K562 (cell line): Measurements from ENCODE around the gene SPATA24. TPM values are rescaled to one million over a fixed set of nuclear protein-coding genes. Genes with fewer than 3 reads are reported as not detected.

ENCODE experiments used
- ATAC-seq: fragments of 200-7000 bp; cut with Tn5 transposase; 3 replicates; pipeline ENCODE4 v1.9.1; 2020; ENCODE audit warnings: moderate library complexity
- BruUV-seq: library from RNA; stranded (reverse); fragments of 400-500 nt; replicated peaks from 2 replicates; lab custom pipeline; 2021; lab: Mats Ljungman, UMichigan
- CTCF ChIA-PET: fragments of 300-600 bp; formaldehyde crosslinking; extraction: SDS; loops from one replicate; lab custom pipeline; 2021; ENCODE audit warnings: low intra/inter-chr PET ratio; lab: Yijun Ruan, JAX
- POLR2A ChIA-PET: fragments of 300-600, 350-650 bp; sonication (Branson Sonifier 250); formaldehyde crosslinking; extraction: SDS; loops from one replicate; lab custom pipeline; 2021; ENCODE audit warnings: antibody characterized with exemption, inconsistent platforms; lab: Yijun Ruan, JAX
- DNase-seq, 4 experiments: peaks; one replicate each; pipeline versions ENCODE4 v3.0.0 to v3.0.0-alpha.2; 2011 to 2018; ENCODE audit warnings: low spot score in 3 of 4, mixed read lengths in 3 of 4; ENCODE audit errors: extremely low read depth in 1 of 4
- FAIRE-seq: peaks from 2 replicates; lab custom pipeline; 2011; peaks lifted over from hg19 to GRCh38; lab: Jason Lieb, UNC
- H2AFZ ChIP-seq: 2 replicates; pipeline ENCODE4 v1.6.0; 2011; ENCODE audit warnings: low read depth, low read length, control low read depth, inconsistent platforms
- H3K27ac ChIP-seq: fragments of 200-600 bp; 3 replicates; pipeline ENCODE4 v1.8.0; 2011; ENCODE audit warnings: low read depth, mild to moderate bottlenecking, control low read depth, inconsistent platforms, low read length, moderate library complexity, mixed read lengths; ENCODE audit errors: extremely low read depth
- H3K27me3 ChIP-seq, 2 experiments: fragments of 300-600 bp in 1 of 2; 2 replicates in 1 of 2; 3 replicates in 1 of 2; pipeline versions ENCODE4 v1.6.0 to v1.8.0; 2011; ENCODE audit warnings: inconsistent platforms in 2 of 2, low read length in 2 of 2, mild to moderate bottlenecking in 1 of 2, mixed read lengths in 1 of 2, moderate library complexity in 1 of 2; ENCODE audit not compliant: control insufficient read depth in 2 of 2, insufficient read depth in 2 of 2
- H3K36me3 ChIP-seq: fragments of 300-600 bp; 3 replicates; pipeline ENCODE4 v1.8.0; 2011; ENCODE audit warnings: mild to moderate bottlenecking, low read length, inconsistent platforms; ENCODE audit not compliant: control insufficient read depth, insufficient read depth
- H3K4me1 ChIP-seq, 2 experiments: fragments of 200-600 bp in 1 of 2; replicated peaks in 1 of 2; 2 replicates in 1 of 2; 3 replicates in 1 of 2; pipeline versions ENCODE4 v1.5.1 to v1.8.0; 2011; ENCODE audit warnings: inconsistent platforms in 2 of 2, low read length in 2 of 2, mild to moderate bottlenecking in 1 of 2, mixed read lengths in 1 of 2, moderate library complexity in 1 of 2; ENCODE audit not compliant: control insufficient read depth in 2 of 2, insufficient read depth in 2 of 2
- H3K4me2 ChIP-seq: 2 replicates; pipeline ENCODE4 v1.6.1; 2011; ENCODE audit warnings: low read length, control low read depth, inconsistent platforms, mixed read lengths; ENCODE audit not compliant: insufficient read depth
- H3K4me3 ChIP-seq: fragments of 200-600 bp; sonication (generic), shearing (Covaris generic); 2 replicates; pipeline ENCODE4 v1.5.1; 2016; ENCODE audit warnings: control low read depth, inconsistent platforms
- H3K79me2 ChIP-seq: fragments of 200-600 bp; 3 replicates; pipeline ENCODE4 v1.8.0; 2011; ENCODE audit warnings: low read length, inconsistent platforms; ENCODE audit not compliant: control insufficient read depth, insufficient read depth
- H3K9ac ChIP-seq, 2 experiments: 2 replicates each; pipeline versions ENCODE4 v1.6.0 to v1.6.1; 2011; ENCODE audit warnings: low read depth in 2 of 2, low read length in 2 of 2, control low read depth in 1 of 2, inconsistent platforms in 1 of 2, mild to moderate bottlenecking in 1 of 2, mixed read lengths in 1 of 2; ENCODE audit not compliant: insufficient read depth in 1 of 2
- H3K9me1 ChIP-seq: one replicate; pipeline ENCODE4 v1.6.0; 2011; ENCODE audit warnings: inconsistent platforms, mild to moderate bottlenecking, low read length, moderate library complexity; ENCODE audit not compliant: control insufficient read depth, insufficient read depth
- H3K9me3 ChIP-seq: replicated peaks from 2 replicates; pipeline ENCODE4 v1.5.1; 2011; ENCODE audit warnings: low read depth, low read length, inconsistent platforms; ENCODE audit not compliant: control insufficient read depth, insufficient read depth
- H4K20me1 ChIP-seq: replicated peaks from 2 replicates; pipeline ENCODE4 v1.6.1; 2011; ENCODE audit warnings: low read length, inconsistent platforms, mixed read lengths; ENCODE audit not compliant: control insufficient read depth, insufficient read depth
- CHD4 ChIP-seq: fragments of 200-600 bp; sonication (generic); IDR thresholded peaks from 3 replicates; pipeline ENCODE4 v1.6.1; 2012; ENCODE audit warnings: low read depth, mild to moderate bottlenecking, mixed read lengths, low read length, inconsistent platforms; ENCODE audit not compliant: insufficient read depth, insufficient replicate concordance, poor library complexity, severe bottlenecking
- CSDE1 ChIP-seq, 2 experiments: fragments of 450-650 bp; IDR thresholded peaks; 2 replicates each; pipeline ENCODE4 v1.6.1; 2016; ENCODE audit warnings: mild to moderate bottlenecking in 1 of 2
- EP400 ChIP-seq: fragments of 450-650 bp; IDR thresholded peaks from 2 replicates; pipeline ENCODE4 v1.6.1; 2017; ENCODE audit warnings: antibody characterized with exemption, mild to moderate bottlenecking, moderate library complexity
- HDAC8 ChIP-seq: fragments of 450-650 bp; IDR thresholded peaks from 2 replicates; pipeline ENCODE4 v1.6.1; 2016; ENCODE audit warnings: mild to moderate bottlenecking, missing genetic modification characterization, moderate library complexity, missing compliant biosample characterization
- KLF10 ChIP-seq: fragments of 250-450 bp; sonication (Bioruptor Pico); IDR thresholded peaks from 2 replicates; pipeline ENCODE4 v1.6.1; 2021; ENCODE audit warnings: matching md5 sums
- MCM2 ChIP-seq: fragments of 450-650 bp; IDR thresholded peaks from 2 replicates; pipeline ENCODE4 v1.6.1; 2017; ENCODE audit warnings: low read depth, mild to moderate bottlenecking
- MTA1 ChIP-seq: fragments of 450-650 bp; IDR thresholded peaks from 2 replicates; pipeline ENCODE4 v1.6.1; 2017; ENCODE audit warnings: borderline replicate concordance
- RNF219 ChIP-seq: fragments of 250-450 bp; sonication (Bioruptor Pico); IDR thresholded peaks from 2 replicates; pipeline ENCODE4 v1.5.0; 2022; ENCODE audit warnings: mild to moderate bottlenecking
- SMC3 ChIP-seq: conservative IDR thresholded peaks from 2 replicates; pipeline ENCODE4 v1.6.1; 2011; ENCODE audit warnings: low read depth, low read length, improper control_type of control experiment; ENCODE audit not compliant: insufficient read depth
- TBL1XR1 ChIP-seq, 2 experiments: IDR thresholded peaks; 2 replicates each; pipeline ENCODE4 v1.6.1; 2012; ENCODE audit warnings: improper control_type of control experiment in 2 of 2, low read length in 2 of 2, mild to moderate bottlenecking in 1 of 2
- TCF3 ChIP-seq: sonication (generic); formaldehyde crosslinking; IDR thresholded peaks from 2 replicates; pipeline ENCODE4 v1.4.0; 2020; ENCODE audit warnings: mild to moderate bottlenecking, missing genetic modification reagents
- USF1 ChIP-seq: sonication (generic); formaldehyde crosslinking; IDR thresholded peaks from 2 replicates; pipeline ENCODE4 v1.9.0; 2022; ENCODE audit warnings: mild to moderate bottlenecking, missing genetic modification reagents
- ZMIZ1 ChIP-seq, 2 experiments: fragments of 150-350 bp in 1 of 2; IDR thresholded peaks; 2 replicates each; pipeline ENCODE4 v1.6.1; 2012 to 2016; ENCODE audit warnings: low read depth in 2 of 2, low read length in 2 of 2, mild to moderate bottlenecking in 1 of 2, moderate library complexity in 1 of 2
- ZNF12 ChIP-seq: sonication (generic); formaldehyde crosslinking; IDR thresholded peaks from 2 replicates; pipeline ENCODE4 v1.4.0; 2020; ENCODE audit warnings: mild to moderate bottlenecking, missing genetic modification reagents
- ZNF24 ChIP-seq: fragments of 450-650 bp; IDR thresholded peaks from 2 replicates; pipeline ENCODE4 v1.6.1; 2016
- ZNF347 ChIP-seq: fragments of 450-650 bp; formaldehyde crosslinking; IDR thresholded peaks from 2 replicates; pipeline ENCODE4 v1.4.0; 2020; ENCODE audit warnings: low read depth, mild to moderate bottlenecking, moderate library complexity
- ZNF561 ChIP-seq: fragments of 450-650 bp; formaldehyde crosslinking; conservative IDR thresholded peaks from 2 replicates; pipeline ENCODE4 v1.4.0; 2020; ENCODE audit warnings: mild to moderate bottlenecking, moderate library complexity
- ZNF707 ChIP-seq: fragments of 250-450 bp; sonication (Bioruptor Pico); conservative IDR thresholded peaks from 2 replicates; pipeline ENCODE4 v1.8.0; 2022; ENCODE audit warnings: inconsistent platforms, mild to moderate bottlenecking, moderate library complexity
- WGBS: fragments of 100-300 bp; shearing (Covaris generic); methylation state at CpG from one replicate; pipeline ENCODE4 v1.1.6; 2016; ENCODE audit warnings: low coverage, mixed read lengths; ENCODE audit not compliant: insufficient coverage; ENCODE audit errors: missing lambda C conversion rate; 5-methylcytosine and 5-hydroxymethylcytosine counted together
- in situ Hi-C: fragments of 300-500 bp; cut with MboI; formaldehyde crosslinking; loops from 4 replicates; pipeline ENCODE4 v1.15.0; 2018; ENCODE audit warnings: inconsistent platforms, mixed read lengths
- intact Hi-C: fragments of 100-400 bp; cut with micrococcal nuclease; formaldehyde crosslinking; loops from 2 replicates; pipeline ENCODE4 v1.14.2; 2022
- polyA plus RNA-seq, 8 experiments: library from polyadenylated mRNA; depleted of rRNA in 4 of 8; stranded (reverse) in 5 of 8; unstranded in 3 of 8; fragments of >200 nt; fragmentation: Nextera tagmentation in 2 of 8; fragmentation: Illumina TruSeq in 1 of 8; extraction: Ambion mirVana in 2 of 8; extraction: Trizol in 1 of 8; gene quantifications; 2 replicates each; pipeline versions ENCODE4 v1.2.1 to v1.2.3, GENCODE V29; 2011 to 2014; ENCODE audit warnings: inconsistent platforms in 1 of 8, missing spikeins in 1 of 8
- total RNA-seq, 7 experiments: library from RNA; depleted of rRNA in 6 of 7; stranded (reverse); fragments of >200 nt in 6 of 7; fragmentation: Illumina TruSeq in 2 of 7; extraction: Trizol in 2 of 7; gene quantifications; 2 replicates each; pipeline versions ENCODE4 v1.2.1 to v1.2.3, GENCODE V29; 2011 to 2021; ENCODE audit warnings: low replicate concordance in 1 of 7

SPATA24 gene
- total and polyA plus RNA-seq, 9 of the 15 experiments (the other 6 are each of a cell fraction or from before 2014, with no cell fraction given) = 4.1 to 12.6 (median 8.0) TPM

GRCh38 chr5:139363937-139364336 is 40.0 kb downstream of the SPATA24 start:
- H3K36me3 ChIP-seq = peaks cover 53% of the 10 kb centered on the region
- H3K9me3 ChIP-seq = no peaks in the 10 kb centered on the region
- 89% methylated on average over 2 of the region's 2 CpGs for WGBS
- no peak overlapping the region for H3K4me2 ChIP-seq
- no peak for DNase-seq
- ChIA-PET CTCF (no interaction called here), POLR2A (interaction anchor here (1.5 kb wide), 1 partner anchor 18 kb away, joined by 6 read pairs; no protein-coding TSS in a partner anchor)
- no peak for FAIRE-seq
- H3K4me1 ChIP-seq = no peaks in the 10 kb centered on the region
- in situ Hi-C loops = no loop called here
- no TSS peak for BruUV-seq
- no peaks in the 10 kb centered on the region for H3K27me3 ChIP-seq
- no peak overlapping the region for H3K4me3 ChIP-seq
- no peak overlapping the region for H3K9ac ChIP-seq
- no peak for TF ChIP-seq MTA1
- TF ChIP-seq ZMIZ1 (IDR thresholded peaks at IDR 0.05; ENCODE audit: low read depth in 2 of 2, low read length in 2 of 2) = no peak
- TF ChIP-seq ZNF12 (CRISPR knock-in tag) = no peak
- no peak for TF ChIP-seq ZNF707 (CRISPR knock-in tag)
- TF ChIP-seq TCF3 (CRISPR knock-in tag) = no peak
- TF ChIP-seq MCM2 = no peak
- TF ChIP-seq EP400 = no peak
- TF ChIP-seq TBL1XR1 (IDR thresholded peaks at IDR 0.05; ENCODE audit: low read length in 2 of 2) = no peak
- TF ChIP-seq HDAC8 (tag) = no peak
- TF ChIP-seq ZNF347 (CRISPR knock-in tag) = no peak
- no peak for TF ChIP-seq CHD4
- TF ChIP-seq SMC3 = no peak
- no peak for TF ChIP-seq USF1
- no peak for TF ChIP-seq CSDE1 (IDR thresholded peaks at IDR 0.05)
- TF ChIP-seq ZNF561 (CRISPR knock-in tag) = no peak
- TF ChIP-seq KLF10 (CRISPR knock-in tag) = no peak
- no peak for TF ChIP-seq ZNF24
- TF ChIP-seq RNF219 (CRISPR knock-in tag) = no peak
- H2AFZ ChIP-seq = no peak overlapping the region
- H3K79me2 ChIP-seq = peaks cover 32% of the 10 kb centered on the region
- intact Hi-C loops = no loop called here
- H4K20me1 ChIP-seq = peaks cover 4% of the 10 kb centered on the region; the same call in 1 of the 2 replicates
- ATAC-seq = no peak
- H3K27ac ChIP-seq = no peak overlapping the region
- no peaks in the 10 kb centered on the region for H3K9me1 ChIP-seq
